GM12801 (cell line): ENCODE data around the gene RARA.

Experiments
- TF ChIP-seq, protein P1 (sequence below): IDR thresholded peaks from one replicate; pipeline ENCODE4 v1.5.1; 2011; ENCODE audit warnings: control low read depth; ENCODE audit not compliant: insufficient read length; ENCODE audit errors: extremely low read depth

RARA gene

DNA sequence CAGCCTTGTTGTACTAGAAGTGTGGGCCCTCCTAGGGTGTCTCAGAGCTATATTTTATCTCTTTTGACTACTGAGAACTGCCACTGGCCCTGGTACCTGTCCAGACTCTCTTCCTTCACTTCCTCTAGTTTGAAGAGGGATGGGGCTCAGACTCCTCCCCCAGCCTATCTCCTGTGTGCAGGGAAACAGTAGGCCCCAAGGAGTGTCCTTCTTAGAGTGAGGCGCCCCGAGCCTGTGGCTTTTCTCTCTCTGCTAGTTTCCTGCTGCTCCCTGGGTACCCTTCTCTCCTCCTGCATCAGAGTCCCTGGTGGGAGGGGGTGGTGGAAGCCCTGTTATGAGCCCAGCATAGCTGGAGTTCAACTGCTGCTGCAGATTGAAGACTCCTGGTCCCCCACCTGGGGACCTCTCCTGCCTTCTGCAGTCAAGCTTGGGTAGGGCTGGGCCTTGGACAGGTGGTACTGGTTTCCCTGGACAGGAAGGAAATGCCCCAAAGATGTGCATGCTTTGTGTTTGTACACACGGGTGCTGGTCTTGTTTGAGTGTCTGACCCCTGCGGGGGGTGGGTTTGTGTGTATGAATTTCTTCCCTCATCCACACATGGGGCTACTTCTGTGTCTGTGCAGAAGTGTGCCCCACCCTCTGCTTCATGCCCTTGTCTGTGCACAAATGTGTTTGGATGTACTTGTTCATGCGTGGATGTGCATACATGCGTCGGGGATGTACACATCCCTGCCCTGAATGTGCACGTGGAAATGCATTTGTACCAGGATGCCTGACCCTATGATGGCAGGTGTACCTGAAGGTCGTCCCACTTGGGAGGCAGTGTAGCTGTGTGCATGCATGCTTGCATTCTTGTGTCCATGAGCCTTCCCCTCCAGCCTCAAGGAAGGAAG lies 6.9 kb downstream of the RARA start:
- TF ChIP-seq, protein P1, sequence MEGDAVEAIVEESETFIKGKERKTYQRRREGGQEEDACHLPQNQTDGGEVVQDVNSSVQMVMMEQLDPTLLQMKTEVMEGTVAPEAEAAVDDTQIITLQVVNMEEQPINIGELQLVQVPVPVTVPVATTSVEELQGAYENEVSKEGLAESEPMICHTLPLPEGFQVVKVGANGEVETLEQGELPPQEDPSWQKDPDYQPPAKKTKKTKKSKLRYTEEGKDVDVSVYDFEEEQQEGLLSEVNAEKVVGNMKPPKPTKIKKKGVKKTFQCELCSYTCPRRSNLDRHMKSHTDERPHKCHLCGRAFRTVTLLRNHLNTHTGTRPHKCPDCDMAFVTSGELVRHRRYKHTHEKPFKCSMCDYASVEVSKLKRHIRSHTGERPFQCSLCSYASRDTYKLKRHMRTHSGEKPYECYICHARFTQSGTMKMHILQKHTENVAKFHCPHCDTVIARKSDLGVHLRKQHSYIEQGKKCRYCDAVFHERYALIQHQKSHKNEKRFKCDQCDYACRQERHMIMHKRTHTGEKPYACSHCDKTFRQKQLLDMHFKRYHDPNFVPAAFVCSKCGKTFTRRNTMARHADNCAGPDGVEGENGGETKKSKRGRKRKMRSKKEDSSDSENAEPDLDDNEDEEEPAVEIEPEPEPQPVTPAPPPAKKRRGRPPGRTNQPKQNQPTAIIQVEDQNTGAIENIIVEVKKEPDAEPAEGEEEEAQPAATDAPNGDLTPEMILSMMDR = no peak

DNA sequence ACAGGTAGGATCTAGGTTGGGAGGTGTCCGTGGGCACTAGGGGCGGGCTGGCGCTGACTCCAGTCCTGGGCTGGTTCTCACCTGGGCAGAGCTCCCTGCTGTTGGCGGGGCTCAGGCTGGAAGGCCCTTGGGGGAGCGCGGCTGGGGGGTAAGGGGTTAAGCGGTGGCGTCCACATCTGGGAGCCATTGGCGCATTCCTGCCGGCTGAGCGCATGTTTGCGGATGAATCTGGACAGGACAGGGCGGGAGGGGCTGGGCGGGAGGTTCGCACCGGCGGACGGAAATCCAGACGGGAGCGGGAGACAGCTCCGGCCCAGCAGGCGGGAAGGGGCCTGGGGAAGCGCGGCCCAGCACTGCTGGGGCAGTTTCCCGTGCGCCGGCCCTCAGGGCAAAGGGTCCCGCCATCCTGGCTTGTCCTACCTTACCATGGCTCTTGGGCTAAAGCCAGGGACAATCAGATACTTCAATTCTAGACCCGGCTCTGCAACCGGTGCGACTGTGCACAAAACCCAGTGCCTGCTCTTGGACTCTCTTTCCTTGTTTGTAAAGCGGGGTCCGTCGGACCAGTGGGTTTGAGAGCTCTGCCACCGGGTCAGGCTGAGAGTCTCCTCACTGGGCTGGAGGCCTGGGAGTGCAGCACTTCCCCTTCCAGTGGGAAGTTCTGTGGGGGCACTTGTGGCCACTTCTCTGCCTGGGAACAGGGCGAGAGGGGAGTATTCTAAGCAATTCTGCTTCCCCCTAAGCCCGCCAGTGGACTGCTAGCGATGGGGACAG lies 7.8 kb downstream of the RARA start:
- TF ChIP-seq, protein P1 = no peak

DNA sequence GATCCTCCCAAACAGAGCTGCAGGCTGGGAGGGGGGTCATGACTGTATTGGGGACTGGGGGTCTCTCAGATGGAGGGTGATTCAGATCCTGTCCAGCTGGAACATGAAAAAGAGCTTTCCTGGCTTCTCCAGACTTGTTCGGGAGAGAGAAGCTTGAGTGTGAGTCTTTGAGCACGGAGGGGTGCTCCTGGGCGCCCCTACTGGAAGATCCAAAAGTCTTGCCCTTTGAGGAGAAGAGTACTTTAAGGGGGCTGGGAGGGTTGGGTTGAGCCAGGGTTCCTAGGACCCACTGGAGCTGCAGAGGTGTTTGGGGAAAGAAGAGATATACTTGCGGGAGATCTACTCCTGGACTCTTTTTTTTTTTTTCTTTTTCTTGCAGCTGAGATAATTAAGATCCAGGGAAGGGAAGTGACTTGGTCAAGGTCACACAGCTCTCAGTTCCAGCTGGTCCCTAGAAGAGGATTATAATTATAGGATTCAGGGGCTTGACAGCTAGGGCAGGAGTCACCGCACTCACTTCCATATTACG lies 8.4 kb downstream of the RARA start:
- TF ChIP-seq, protein P1 = no peak

GRCh38 chr17:40317880-40318829 lies 9.2 kb downstream of the RARA start:
- TF ChIP-seq, protein P1 = no peak

DNA sequence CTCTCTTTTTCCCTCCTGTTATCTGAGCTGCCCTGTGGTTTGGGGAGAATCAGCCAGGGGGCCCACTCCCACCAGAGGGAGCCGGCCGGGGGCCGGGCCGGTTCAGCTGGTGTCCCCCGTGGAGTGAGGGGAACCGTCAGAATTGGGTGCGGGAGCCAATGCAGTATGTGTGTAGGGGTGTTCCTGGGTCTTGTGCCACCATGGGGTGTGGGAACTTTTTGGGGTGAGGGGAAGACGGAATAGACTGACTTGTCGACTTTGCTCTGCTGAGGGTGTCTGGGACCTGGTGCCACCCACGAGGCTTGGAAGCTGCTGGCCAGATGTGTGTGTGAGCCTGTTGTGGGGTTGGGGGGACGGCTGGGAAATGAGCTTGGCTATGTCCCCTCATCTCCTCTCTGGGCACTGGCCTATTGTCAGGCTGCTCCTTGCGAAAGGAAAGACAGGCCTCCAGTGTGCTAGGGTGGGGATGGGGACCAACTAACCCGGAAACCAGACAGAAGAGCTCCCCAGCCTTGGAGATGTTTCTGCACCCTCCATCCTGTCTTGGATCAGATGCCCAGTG lies 9.9 kb downstream of the RARA start:
- TF ChIP-seq, protein P1 = no peak

DNA sequence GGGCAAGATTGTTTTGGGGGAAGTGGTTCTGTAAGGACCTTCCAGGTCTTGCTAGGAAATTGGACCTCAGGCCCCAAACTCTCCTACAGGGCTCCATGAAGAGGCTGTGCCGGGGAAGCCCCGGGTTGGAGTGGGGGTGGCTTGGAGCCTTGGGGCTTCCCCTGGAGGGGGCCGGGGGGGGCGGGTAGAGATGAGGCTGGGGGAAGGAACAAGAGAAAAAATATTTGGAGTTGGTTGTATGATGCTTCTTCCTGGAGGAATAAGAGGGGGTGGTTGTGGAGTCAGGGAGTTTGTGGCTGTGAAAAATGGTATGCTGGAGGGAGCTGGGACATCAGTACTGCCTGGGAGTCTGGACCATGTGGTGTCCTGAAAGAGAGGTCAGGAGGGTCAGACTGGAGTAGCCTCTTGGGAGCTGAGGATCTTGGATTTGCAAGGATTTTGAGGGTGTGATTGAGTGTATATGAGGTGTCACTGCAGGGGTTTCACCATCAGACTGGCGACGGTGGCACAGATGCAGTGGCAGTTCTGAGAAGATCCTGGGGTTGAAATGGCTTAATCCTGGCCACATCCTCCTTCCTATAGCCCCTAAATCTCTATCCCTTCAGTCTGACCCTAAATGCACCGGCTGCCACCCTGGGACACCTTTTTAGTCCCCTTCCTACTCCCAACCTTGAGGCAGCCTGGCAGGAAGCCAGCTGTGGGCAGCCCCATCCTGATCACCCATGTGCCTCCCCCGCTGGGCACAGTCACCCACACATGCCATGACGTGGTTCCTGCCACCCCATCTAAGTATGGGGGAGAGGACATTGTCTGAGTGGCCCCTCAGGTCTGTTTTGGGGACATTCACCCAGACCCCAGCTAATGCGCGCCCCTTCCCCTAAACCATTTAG lies 10.9 kb downstream of the RARA start:
- TF ChIP-seq, protein P1 = no peak
